WTC11 (cell line): ENCODE results near the gene HECW1. TPM values are rescaled to one million over a fixed set of nuclear protein-coding genes. Genes with fewer than 3 reads are reported as not detected.

Experiments used
- ATAC-seq: fragments of 200-7000 bp; cut with Tn5 transposase; 2 replicates; pipeline ENCODE4 v1.10.0; 2021; ENCODE audit warnings: mild to moderate bottlenecking, moderate library complexity
- CTCF ChIA-PET: fragments of 300-600 bp; sonication (Branson Sonifier 250); formaldehyde crosslinking; loops from one replicate; lab custom pipeline; 2021; ENCODE audit warnings: antibody characterized with exemption; lab: Charles Lee
- POLR2A ChIA-PET: fragments of 350-600 bp; sonication (Branson Sonifier 250); formaldehyde crosslinking; loops from one replicate; lab custom pipeline; 2021; ENCODE audit warnings: antibody characterized with exemption; lab: Charles Lee
- DNase-seq: peaks from one replicate; pipeline ENCODE4 v3.0.0; 2021; ENCODE audit warnings: low spot score
- H3K27ac Mint-ChIP-seq: 2 replicates; pipeline ENCODE4 v1.8.0; 2021; ENCODE audit warnings: mixed read lengths
- H3K27me3 Mint-ChIP-seq: 2 replicates; pipeline ENCODE4 v1.8.0; 2021; ENCODE audit warnings: low read depth, mild to moderate bottlenecking, moderate library complexity, mixed read lengths
- H3K36me3 Mint-ChIP-seq: 2 replicates; pipeline ENCODE4 v1.8.0; 2021; ENCODE audit warnings: mixed read lengths
- H3K4me1 Mint-ChIP-seq: 2 replicates; pipeline ENCODE4 v1.8.0; 2022; ENCODE audit warnings: mixed read lengths
- H3K4me3 Mint-ChIP-seq: 2 replicates; pipeline ENCODE4 v1.8.0; 2021; ENCODE audit warnings: mild to moderate bottlenecking, moderate library complexity, mixed read lengths
- H3K9me3 Mint-ChIP-seq: 2 replicates; pipeline ENCODE4 v1.8.0; 2021; ENCODE audit warnings: mixed read lengths
- AFF4 ChIP-seq: sonication (generic); formaldehyde crosslinking; IDR thresholded peaks from 2 replicates; pipeline ENCODE4 v1.8.1; 2023; ENCODE audit warnings: mild to moderate bottlenecking, missing genetic modification reagents, borderline replicate concordance
- AR ChIP-seq: fragments of 250-450 bp; sonication (Bioruptor Pico); IDR thresholded peaks from 2 replicates; pipeline ENCODE4 v1.9.0; 2021; ENCODE audit warnings: mild to moderate bottlenecking
- ATF2 ChIP-seq: sonication (generic); formaldehyde crosslinking; IDR thresholded peaks from 2 replicates; pipeline ENCODE4 v1.8.1; 2022; ENCODE audit warnings: low read depth, missing genetic modification reagents, borderline replicate concordance
- ATF3 ChIP-seq: sonication (generic); formaldehyde crosslinking; conservative IDR thresholded peaks from 2 replicates; pipeline ENCODE4 v1.8.1; 2022; ENCODE audit warnings: mild to moderate bottlenecking, missing genetic modification reagents
- FOXP4 ChIP-seq: sonication (generic); formaldehyde crosslinking; IDR thresholded peaks from 2 replicates; pipeline ENCODE4 v1.8.0; 2022; ENCODE audit warnings: mild to moderate bottlenecking, missing genetic modification reagents
- GTF2I ChIP-seq: fragments of 250-450 bp; sonication (Bioruptor Pico); conservative IDR thresholded peaks from 2 replicates; pipeline ENCODE4 v1.4.0; 2021; ENCODE audit warnings: mild to moderate bottlenecking
- IRF2 ChIP-seq: sonication (generic); formaldehyde crosslinking; IDR thresholded peaks from 2 replicates; pipeline ENCODE4 v1.8.0; 2022; ENCODE audit warnings: low read depth, missing genetic modification reagents, borderline replicate concordance
- MYBL2 ChIP-seq: sonication (generic); formaldehyde crosslinking; IDR thresholded peaks from 2 replicates; pipeline ENCODE4 v1.8.1; 2023; ENCODE audit warnings: mild to moderate bottlenecking, moderate library complexity, missing genetic modification reagents
- NFATC4 ChIP-seq: fragments of 250-450 bp; sonication (Bioruptor Pico); IDR thresholded peaks from 2 replicates; pipeline ENCODE4 v1.9.0; 2021; ENCODE audit warnings: mild to moderate bottlenecking
- NR3C1 ChIP-seq: sonication (generic); formaldehyde crosslinking; conservative IDR thresholded peaks from 2 replicates; pipeline ENCODE4 v1.8.1; 2023; ENCODE audit warnings: low read depth, mild to moderate bottlenecking, missing genetic modification reagents
- RELA ChIP-seq: sonication (generic); formaldehyde crosslinking; IDR thresholded peaks from 2 replicates; pipeline ENCODE4 v1.8.1; 2022; ENCODE audit warnings: missing genetic modification reagents, mild to moderate bottlenecking, borderline replicate concordance
- RORB ChIP-seq: fragments of 250-450 bp; sonication (Bioruptor Pico); IDR thresholded peaks from 2 replicates; pipeline ENCODE4 v1.9.0; 2021; ENCODE audit warnings: mild to moderate bottlenecking
- SOX15 ChIP-seq: fragments of 250-450 bp; sonication (Bioruptor Pico); IDR thresholded peaks from 2 replicates; pipeline ENCODE4 v1.9.0; 2021; ENCODE audit warnings: mild to moderate bottlenecking
- STAT6 ChIP-seq: sonication (generic); formaldehyde crosslinking; conservative IDR thresholded peaks from 2 replicates; pipeline ENCODE4 v1.8.1; 2023; ENCODE audit warnings: mild to moderate bottlenecking, low read depth, missing genetic modification reagents, moderate library complexity
- ZBTB21 ChIP-seq: sonication (generic); formaldehyde crosslinking; IDR thresholded peaks from 2 replicates; pipeline ENCODE4 v1.8.1; 2023; ENCODE audit warnings: mild to moderate bottlenecking, missing genetic modification reagents, borderline replicate concordance
- ZNF232 ChIP-seq: sonication (generic); formaldehyde crosslinking; IDR thresholded peaks from 2 replicates; pipeline ENCODE4 v1.8.0; 2022; ENCODE audit warnings: mild to moderate bottlenecking, missing genetic modification reagents
- ZNF532 ChIP-seq: fragments of 250-450 bp; sonication (Bioruptor Pico); IDR thresholded peaks from 2 replicates; pipeline ENCODE4 v1.9.0; 2021; ENCODE audit warnings: mild to moderate bottlenecking, borderline replicate concordance
- total RNA-seq: library from RNA; stranded (reverse); gene quantifications from 3 replicates; pipeline ENCODE4 v1.2.3, GENCODE V29; 2021

HECW1 gene
- total RNA-seq, 1 experiment from 2014 or later: 6.1 TPM

GRCh38 chr7:43490016-43490415, 377.6 kb downstream of the HECW1 start:
- no peaks in the 10 kb centered on the region for H3K27me3 Mint-ChIP-seq
- peaks cover 7% of the 10 kb centered on the region; the same call in 1 of the 2 replicates for H3K4me1 Mint-ChIP-seq
- peak; percentile 43; the same call in 1 of the 2 replicates for ATAC-seq
- POLR2A ChIA-PET: no interaction called here
- no peak for DNase-seq
- H3K27ac Mint-ChIP-seq: no peak overlapping the region
- H3K4me3 Mint-ChIP-seq: no peak overlapping the region
- H3K9me3 Mint-ChIP-seq: peaks cover 3% of the 10 kb centered on the region; the same call in 1 of the 2 replicates
- no peaks in the 10 kb centered on the region for H3K36me3 Mint-ChIP-seq
- TF ChIP-seq SOX15: no peak
- TF ChIP-seq RELA: no peak
- no peak for TF ChIP-seq STAT6 (CRISPR knock-in tag)
- no peak for TF ChIP-seq ZNF232 (CRISPR knock-in tag)
- TF ChIP-seq ZBTB21 (CRISPR knock-in tag): no peak
- TF ChIP-seq AFF4 (CRISPR knock-in tag): no peak
- no peak for TF ChIP-seq ATF3
- TF ChIP-seq ATF2 (CRISPR knock-in tag): no peak
- no peak for TF ChIP-seq NFATC4 (CRISPR knock-in tag)
- CTCF ChIA-PET: no interaction called here

GRCh38 chr7:43491123-43491522, 378.7 kb downstream of the HECW1 start:
- Mint-ChIP-seq H3K4me3 (no peak overlapping the region), H3K9me3 (peaks cover under 1% of the 10 kb centered on the region; the same call in 1 of the 2 replicates), H3K27ac (no peak overlapping the region), H3K27me3 (no peaks in the 10 kb centered on the region), H3K36me3 (no peaks in the 10 kb centered on the region), H3K4me1 (peaks cover 7% of the 10 kb centered on the region; the same call in 1 of the 2 replicates)
- ATAC-seq (no peak), DNase-seq (no peak)
- ChIA-PET CTCF (no interaction called here), POLR2A (no interaction called here)
- no peak for TF ChIP-seq AR
- TF ChIP-seq FOXP4 (CRISPR knock-in tag): no peak
- TF ChIP-seq NR3C1 (CRISPR knock-in tag): no peak
- TF ChIP-seq RORB: no peak
- no peak for TF ChIP-seq GTF2I (CRISPR knock-in tag)
- no peak for TF ChIP-seq IRF2 (CRISPR knock-in tag)
- no peak for TF ChIP-seq MYBL2 (CRISPR knock-in tag)
- TF ChIP-seq ZNF532 (CRISPR knock-in tag): no peak
